Left lung (tissue), 10 donors: Measurements from ENCODE around the gene ADGRB2. TPM values are rescaled to one million over a fixed set of nuclear protein-coding genes. Genes with fewer than 3 reads are reported as not detected.

ENCODE experiments used
- ATAC-seq: fragments of 200-7000 bp; cut with Tn5 transposase; one replicate; pipeline ENCODE4 v1.9.1; 2020; ENCODE audit warnings: moderate library complexity
- DNase-seq, 4 donors: peaks; one replicate each; pipeline ENCODE4 v3.0.0-alpha.2; 2013 to 2020
- H3K27ac ChIP-seq, 2 donors: fragments of 200-600 bp; sonication (generic) in 1 of 2; one replicate each; pipeline versions ENCODE4 v1.5.0 to v1.8.0; 2020 to 2021
- H3K27me3 ChIP-seq, 2 donors: fragments of 200-600 bp; sonication (generic) in 1 of 2; one replicate each; pipeline versions ENCODE4 v1.5.0 to v1.8.0; 2020 to 2021
- H3K36me3 ChIP-seq, 2 donors: fragments of 200-600 bp; sonication (generic) in 1 of 2; one replicate each; pipeline versions ENCODE4 v1.5.0 to v1.8.0; 2020 to 2021
- H3K4me1 ChIP-seq, 2 donors: fragments of 200-600 bp; one replicate each; pipeline ENCODE4 v1.8.0; 2021
- H3K4me3 ChIP-seq, 2 donors: fragments of 200-600 bp; sonication (generic) in 1 of 2; one replicate each; pipeline versions ENCODE4 v1.5.0 to v1.8.0; 2020 to 2021; ENCODE audit warnings: mild to moderate bottlenecking in 1 of 2
- H3K9me3 ChIP-seq, 2 donors: fragments of 200-600 bp; sonication (generic) in 1 of 2; one replicate each; pipeline versions ENCODE4 v1.5.0 to v1.8.0; 2020 to 2021
- CTCF ChIP-seq, 2 donors: fragments of 200-600 bp; sonication (generic) in 1 of 2; IDR thresholded peaks; one replicate each; pipeline versions ENCODE4 v1.5.0 to v1.8.0; 2021; ENCODE audit warnings: antibody characterized with exemption in 2 of 2
- intact Hi-C, 2 donors: fragments of 100-400 bp; cut with DNase I; formaldehyde crosslinking; loops; one replicate each; pipeline versions ENCODE4 v1.11.2 to v1.14.2; 2022
- microRNA-seq, 2 donors: library from miRNA; unstranded; fragments of <30 nt; microRNA quantifications; one replicate each; pipeline ENCODE4, GENCODE V29; 2019
- polyA plus RNA-seq, 6 donors: library from polyadenylated mRNA; unstranded; fragments of 120-200 nt; gene quantifications; one replicate each; pipeline ENCODE4 v1.2.1, GENCODE V29; 2013; ENCODE audit not compliant: insufficient read length in 6 of 6
- total RNA-seq, 2 donors: library from RNA; stranded (reverse); fragmentation: NEBNext Ultra II Directional; extraction: Animal tissue kit (Norgen Biotek cat#: 25700); gene quantifications; one replicate each; pipeline ENCODE4 v1.2.1, GENCODE V29; 2021
- donor health status: DM: no; HTN: yes; CAD: no.
- donor health status: DM: no; HTN: no; CAD: no.

ADGRB2 gene
- total and polyA plus RNA-seq, 8 donors: 1.8 to 27.1 (median 16.7) TPM

DNA sequence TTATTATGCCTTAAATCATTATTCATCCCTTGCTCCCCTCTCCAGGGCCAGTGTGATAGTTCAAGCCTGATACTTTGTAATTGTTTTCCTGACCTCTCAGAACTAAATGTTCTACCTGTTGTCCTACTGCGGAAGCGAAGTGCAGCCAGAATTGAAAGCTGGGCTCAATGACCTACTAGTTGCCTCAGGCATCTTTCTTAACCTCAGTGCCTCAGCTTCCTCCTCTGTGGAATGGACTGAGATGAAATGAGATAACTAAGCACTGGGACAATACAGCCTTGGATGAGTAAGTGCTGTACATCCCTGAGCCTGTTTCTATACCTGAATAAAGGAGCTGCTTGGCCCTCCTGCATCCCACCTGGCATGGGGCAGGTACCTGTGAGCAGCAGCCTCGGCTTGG, 86.7 kb downstream of the ADGRB2 start:
- DNase-seq (no peak), ATAC-seq (no peak)
- Histone ChIP-seq H3K4me1 (no peaks in the 10 kb centered on the region), H3K27me3 (no peaks in the 10 kb centered on the region), H3K36me3 (no peaks in the 10 kb centered on the region), H3K9me3 (no peaks in the 10 kb centered on the region), H3K4me3 (no peak overlapping the region), H3K27ac (no peak overlapping the region)
- no peak for TF ChIP-seq CTCF (IDR thresholded peaks at IDR 0.05)
- intact Hi-C loops: no loop called here

Small RNA genes within 50 kb of the gene (microRNA-seq; reads per million reads assigned to microRNA genes)
- gene MIR4254: 0 reads per million in 2 donors

Other genes with a start within 250 kb of the ADGRB2 start
- gene TINAGL1, start 187.8 kb downstream of the ADGRB2 start, total RNA-seq: 100 to 1,000 TPM in 1 of 2 donors, 10 to 100 TPM in 1; 66.6 to 106 TPM
- 10 to 100 TPM; 34.0 to 55.1 (median 45.7) TPM for gene TINAGL1, start 187.8 kb downstream of the ADGRB2 start, polyA plus RNA-seq
- gene HCRTR1, start 146.7 kb downstream of the ADGRB2 start, total RNA-seq: not detected
- under 1 TPM in 4 of 6 donors, not detected in 2; 0.14 to 0.24 (median 0.17) TPM for gene HCRTR1, start 146.7 kb downstream of the ADGRB2 start, polyA plus RNA-seq
- gene PEF1, start 119.5 kb downstream of the ADGRB2 start, total RNA-seq: 10 to 100 TPM; 70.3 to 75.8 TPM
- gene PEF1, start 119.5 kb downstream of the ADGRB2 start, polyA plus RNA-seq: 10 to 100 TPM; 55.4 to 66.3 (median 61.6) TPM
- 100 to 1,000 TPM in 1 of 2 donors, 10 to 100 TPM in 1; 64.8 to 116 TPM for gene COL16A1, start 60.3 kb downstream of the ADGRB2 start, total RNA-seq
- gene COL16A1, start 60.3 kb downstream of the ADGRB2 start, polyA plus RNA-seq: 100 to 1,000 TPM; 111 to 177 (median 126) TPM
- 10 to 100 TPM in 1 of 2 donors, 1 to 10 TPM in 1; 7.8 to 10.9 TPM for gene SPOCD1, start 51.7 kb upstream of the ADGRB2 start, total RNA-seq
- under 1 TPM; 0.32 to 0.78 (median 0.50) TPM for gene SPOCD1, start 51.7 kb upstream of the ADGRB2 start, polyA plus RNA-seq
- gene PTP4A2, start 174.0 kb upstream of the ADGRB2 start, total RNA-seq: 100 to 1,000 TPM; 210 to 272 TPM
- gene PTP4A2, start 174.0 kb upstream of the ADGRB2 start, polyA plus RNA-seq: 100 to 1,000 TPM; 193 to 249 (median 228) TPM
- 10 to 100 TPM; 87.2 to 95.7 TPM for gene KHDRBS1, start 249.5 kb upstream of the ADGRB2 start, total RNA-seq
- gene KHDRBS1, start 249.5 kb upstream of the ADGRB2 start, polyA plus RNA-seq: 100 to 1,000 TPM; 213 to 261 (median 222) TPM